Heart right ventricle (tissue), 16 donors: ENCODE measurements around the gene GLOD4. TPM values are rescaled to one million over a fixed set of nuclear protein-coding genes. Genes with fewer than 3 reads are reported as not detected.
"Not testable (repeated sequence)": the region's sequence is repeated elsewhere in the genome, so short reads cannot be mapped to it uniquely, and the experiment has no call there.

Experiments used
- ATAC-seq, 8 donors: fragments of 200-7000 bp; cut with Tn5 transposase; one replicate each; pipeline ENCODE4 v1.9.1; 2020; ENCODE audit warnings: mild to moderate bottlenecking in 8 of 8, moderate library complexity in 8 of 8, moderate number of reproducible peaks in 1 of 8
- DNase-seq, 2 donors: peaks; one replicate each; pipeline ENCODE4 v3.0.0-alpha.2; 2020
- H3K27ac ChIP-seq, 10 donors: fragments of 200-600 bp; sonication (generic) in 2 of 10; one replicate each; pipeline versions ENCODE4 v1.5.0 to v1.8.0; 2020 to 2022; ENCODE audit warnings: mild to moderate bottlenecking in 3 of 10
- H3K27me3 ChIP-seq, 7 donors: fragments of 200-600 bp; one replicate each; pipeline ENCODE4 v1.8.0; 2021 to 2022; ENCODE audit warnings: mild to moderate bottlenecking in 2 of 7
- H3K36me3 ChIP-seq, 9 donors: fragments of 200-600 bp; sonication (generic) in 1 of 9; one replicate each; pipeline versions ENCODE4 v1.5.0 to v1.8.0; 2020 to 2022; ENCODE audit warnings: mild to moderate bottlenecking in 2 of 9
- H3K4me1 ChIP-seq, 9 donors: fragments of 200-600 bp; sonication (generic) in 1 of 9; one replicate each; pipeline versions ENCODE4 v1.5.0 to v1.8.0; 2020 to 2022; ENCODE audit warnings: mild to moderate bottlenecking in 4 of 9
- H3K4me3 ChIP-seq, 10 donors: fragments of 200-600 bp; sonication (generic) in 2 of 10; one replicate each; pipeline versions ENCODE4 v1.5.0 to v1.8.0; 2020 to 2022; ENCODE audit warnings: mild to moderate bottlenecking in 7 of 10, moderate library complexity in 2 of 10
- H3K9me3 ChIP-seq, 11 donors: fragments of 200-600 bp in 10 of 11; sonication (generic) in 2 of 11; one replicate each; pipeline versions ENCODE4 v1.5.0 to v1.8.0; 2013 to 2022; ENCODE audit warnings: mild to moderate bottlenecking in 2 of 11, control low read depth in 1 of 11, moderate library complexity in 1 of 11
- CTCF ChIP-seq, 9 donors: fragments of 200-600 bp; sonication (generic) in 2 of 9; IDR thresholded peaks; one replicate each; pipeline versions ENCODE4 v1.5.0 to v1.8.0; 2021 to 2022; ENCODE audit warnings: antibody characterized with exemption in 9 of 9, mild to moderate bottlenecking in 5 of 9, moderate library complexity in 1 of 9
- WGBS, 2 donors: extraction: QIAGEN DNeasy Blood & Tissue Kit; methylation state at CpG; one replicate each; pipeline ENCODE4 v1.1.7; 2013; ENCODE audit warnings: inconsistent platforms in 1 of 2; 5-methylcytosine and 5-hydroxymethylcytosine counted together
- intact Hi-C, 10 donors: fragments of 100-400 bp; cut with DNase I; formaldehyde crosslinking; loops; one replicate each; pipeline versions ENCODE4 v1.11.1 to v1.14.2; 2022
- polyA plus RNA-seq, 2 donors: library from polyadenylated mRNA; stranded (reverse); fragments of 200-250 nt; gene quantifications; one replicate each; pipeline ENCODE4 v1.2.3, GENCODE V29; 2013
- total RNA-seq, 10 donors: library from RNA; stranded (reverse); fragmentation: NEBNext Ultra II Directional in 3 of 10; extraction: Animal tissue kit (Norgen Biotek cat#: 25700) in 3 of 10; gene quantifications; one replicate each; pipeline versions ENCODE4 v1.2.1 to v1.2.4, GENCODE V29; 2021 to 2023
- donor health status: Arrhythmogenic right ventricular cardiomyopathy.
- donor health status: ischemic (EF 13 %, LVEDD 7.1; RV severe dilation, severe dysfunction).
- donor health status: healthy with polysubstance abuse.
- donor health status: DM: no; HTN: yes; CAD: no.
- donor health status: DM: no; HTN: no; CAD: no.
- donor health status: ischemic (EF 25% LVEDD 6.9; RV normal size, moderate dysfunction).
- donor health status: ischemic (EF 25% LVEDD 5.7; RV mildly dilated, moderate dysfunction).
- donor health status: healthy.
- donor health status: DM: yes; HTN: yes; CAD: no.
- donor health status: Ischemic cardiomyopathy.
- donor health status: ischemic (EF 35%, LVEDD 5.7; RV mildly dilated, moderate dysfunction).
- donor health status: nonischemic (EF 11% LVEDD 7.7; RV severe dilation, severe dysfunction).
- donor health status: DM: yes; HTN: yes; CAD: no.
- donor health status: PGD.
- donor health status: ischemic (EF 29% LVEDD 5.4; RV normal size, mild dysfunction).
- donor health status: nonischemic (EF 23%, LVEDD 6.1; RV moderate dilation, normal function).

The GLOD4 gene
- total and polyA plus RNA-seq, 12 donors = 16.5 to 47.5 (median 27.6) TPM

GRCh38 chr17:788551-788950 is 6.5 kb upstream of the GLOD4 start:
- intact Hi-C loops = no loop called here
- no peak for ATAC-seq
- H3K4me3 ChIP-seq = no peak overlapping the region
- H3K27ac ChIP-seq = no peak overlapping the region
- H3K4me1 ChIP-seq = peaks cover 2 to 24% (median 7%) of the 10 kb centered on the region in 9 donors
- no peaks in the 10 kb centered on the region for H3K9me3 ChIP-seq
- 91 to 92% methylated on average over 4 of the region's 4 CpGs for WGBS, 2 donors
- DNase-seq = no peak
- no peaks in the 10 kb centered on the region for H3K27me3 ChIP-seq
- no peak for TF ChIP-seq CTCF (IDR thresholded peaks at IDR 0.05)
- H3K36me3 ChIP-seq = peaks cover 0 to 84% (median 28%) of the 10 kb centered on the region in 9 donors

GRCh38 chr17:787641-788221 is 5.7 kb upstream of the GLOD4 start:
- Histone ChIP-seq H3K4me3 (no peak overlapping the region), H3K27me3 (no peaks in the 10 kb centered on the region), H3K27ac (no peak overlapping the region), H3K4me1 (peaks cover 7 to 32% (median 15%) of the 10 kb centered on the region in 9 donors), H3K9me3 (no peaks in the 10 kb centered on the region), H3K36me3 (peaks cover 0 to 79% (median 28%) of the 10 kb centered on the region in 9 donors)
- 88 to 92% methylated on average over 12 of the region's 12 CpGs for WGBS, 2 donors
- DNase-seq = no peak
- no peak for TF ChIP-seq CTCF (IDR thresholded peaks at IDR 0.05)
- intact Hi-C loops = no loop called here
- no peak for ATAC-seq

- ATAC-seq, H3K4me3 ChIP-seq, H3K27ac ChIP-seq, H3K9me3 ChIP-seq, H3K27me3 ChIP-seq, DNase-seq, intact Hi-C loops: not testable (repeated sequence)
- WGBS, 2 donors = 91 to 96% methylated on average over 7 of the region's 7 CpGs
- Histone ChIP-seq H3K36me3 (peaks cover 0 to 61% (median 22%) of the 10 kb centered on the region in 9 donors), H3K4me1 (peaks cover 11 to 35% (median 25%) of the 10 kb centered on the region in 9 donors)
These were observed 3.8 kb upstream of the GLOD4 start for GRCh38 chr17:785901-786300.

- no peak for DNase-seq
- Histone ChIP-seq H3K9me3 (no peaks in the 10 kb centered on the region), H3K36me3 (peaks cover 0 to 51% (median 22%) of the 10 kb centered on the region in 9 donors), H3K4me1 (peaks cover 11 to 33% (median 29%) of the 10 kb centered on the region in 9 donors), H3K27me3 (no peaks in the 10 kb centered on the region), H3K4me3 (no peak overlapping the region), H3K27ac (no peak overlapping the region)
- 74 to 84% methylated on average over 3 of the region's 3 CpGs for WGBS, 2 donors
- intact Hi-C loops = no loop called here
- TF ChIP-seq CTCF (IDR thresholded peaks at IDR 0.05) = no peak
- no peak for ATAC-seq
These were observed 2.1 kb upstream of the GLOD4 start for GRCh38 chr17:784143-784542.

- Histone ChIP-seq H3K4me1 (peaks cover 5 to 22% (median 13%) of the 10 kb centered on the region in 9 donors), H3K36me3 (peaks cover 0 to 67% (median 41%) of the 10 kb centered on the region in 9 donors), H3K27ac (no peak overlapping the region), H3K27me3 (no peaks in the 10 kb centered on the region), H3K4me3 (no peak overlapping the region), H3K9me3 (no peaks in the 10 kb centered on the region)
- no peak for ATAC-seq
- DNase-seq = no peak
- no peak for TF ChIP-seq CTCF (IDR thresholded peaks at IDR 0.05)
- intact Hi-C loops = no loop called here
- WGBS, 2 donors = 92 to 95% methylated on average over 11 of the region's 11 CpGs
These were observed 4.0 kb downstream of the GLOD4 start for GRCh38 chr17:778096-778495.
